COLO668 (cell line): ENCODE data around the gene EHD1.

Experiments used
- DNase-seq: peaks from one replicate; lab custom pipeline; 2025; ENCODE audit not compliant: unreplicated experiment; lab: John Stamatoyannopoulos, UW

The EHD1 gene

GRCh38 chr11:64910451-64911093, 32.2 kb upstream of the EHD1 start:
- DNase-seq, result no peak

- DNase-seq, result no peak
Measured at GRCh38 chr11:64909653-64910343, 31.4 kb upstream of the EHD1 start.

- DNase-seq, result no peak
Measured at GRCh38 chr11:64908766-64909165, 30.3 kb upstream of the EHD1 start.

DNA sequence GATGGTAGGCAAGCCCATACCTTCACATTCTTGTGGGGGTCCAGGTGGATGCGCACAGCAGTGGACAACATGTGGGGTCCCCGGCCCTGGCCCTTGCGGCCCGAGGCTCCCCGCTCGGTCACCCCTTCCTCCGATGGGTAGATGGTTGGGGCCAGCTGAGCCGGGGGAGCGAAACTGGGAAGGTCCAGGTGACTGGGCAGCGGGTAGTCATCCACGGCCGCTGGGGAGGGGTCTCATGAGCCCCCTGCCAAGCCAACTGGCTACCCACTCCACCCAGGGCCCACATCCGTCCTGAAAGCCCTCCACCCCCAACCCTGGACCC, 27.9 kb upstream of the EHD1 start:
- DNase-seq, result no peak

DNA sequence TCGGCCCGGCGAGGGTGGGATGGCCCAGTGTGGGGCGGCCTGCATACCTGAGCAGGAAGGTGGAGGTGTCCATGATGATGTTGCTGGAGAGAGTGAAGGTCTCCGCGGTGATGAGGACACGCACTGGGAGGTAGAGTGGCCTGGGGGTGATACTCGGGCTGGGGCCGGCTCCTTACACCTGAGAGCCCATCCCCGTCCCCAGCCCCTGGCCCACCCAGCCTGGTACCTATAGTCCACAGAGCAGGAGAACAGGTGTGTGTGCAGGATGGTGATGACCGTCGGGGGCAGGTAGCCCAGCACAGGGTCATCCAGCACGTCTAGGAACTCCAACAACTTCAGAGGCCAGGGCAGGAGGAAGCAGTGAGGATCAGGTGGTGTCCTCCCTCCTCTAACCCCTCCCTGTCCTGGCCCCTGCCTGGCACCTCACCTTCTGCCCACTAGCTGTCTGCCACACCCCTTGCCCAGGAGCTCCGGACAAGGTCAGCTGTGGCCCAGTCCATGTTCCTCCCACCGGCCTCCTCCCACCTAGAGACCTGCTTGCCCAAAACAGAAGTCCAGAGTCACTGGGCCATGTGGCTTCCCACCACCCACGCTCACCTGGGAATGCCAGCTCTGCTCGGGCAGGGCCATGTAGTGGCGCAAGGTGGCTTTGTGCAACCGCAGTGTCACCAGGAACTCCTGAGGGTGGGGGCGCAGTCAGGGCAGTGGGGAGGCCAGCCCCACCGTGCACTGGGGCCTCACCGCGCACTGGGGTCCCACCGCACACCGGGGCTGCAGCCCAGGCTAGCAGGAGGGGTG, 27.3 kb upstream of the EHD1 start:
- no peak for DNase-seq

GRCh38 chr11:64903291-64903833, 24.9 kb upstream of the EHD1 start:
- DNase-seq, result no peak

GRCh38 chr11:64902102-64902900, 23.9 kb upstream of the EHD1 start:
- no peak for DNase-seq

DNA sequence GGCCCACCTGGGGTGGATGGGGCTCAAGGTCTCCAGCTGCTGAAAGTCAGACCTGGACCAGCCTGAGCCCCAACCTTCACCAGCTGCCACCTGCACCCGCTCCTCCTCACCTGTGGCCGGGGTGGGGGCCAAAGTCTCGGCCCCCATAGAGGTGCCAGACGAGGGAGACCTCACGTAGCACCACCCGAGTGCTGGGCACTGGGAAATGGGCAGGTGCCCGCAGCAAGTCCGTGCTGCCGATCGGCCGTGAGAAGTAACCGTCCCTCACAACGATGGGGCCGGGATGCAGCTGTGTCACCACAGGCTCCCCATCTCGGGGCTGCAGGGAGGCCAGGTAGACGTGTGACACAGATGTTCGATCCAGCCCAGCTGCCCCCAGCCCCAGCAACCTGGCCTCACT, 22.4 kb upstream of the EHD1 start:
- DNase-seq, result no peak

- DNase-seq, result no peak
Measured at GRCh38 chr11:64900263-64900678, 21.9 kb upstream of the EHD1 start.

DNA sequence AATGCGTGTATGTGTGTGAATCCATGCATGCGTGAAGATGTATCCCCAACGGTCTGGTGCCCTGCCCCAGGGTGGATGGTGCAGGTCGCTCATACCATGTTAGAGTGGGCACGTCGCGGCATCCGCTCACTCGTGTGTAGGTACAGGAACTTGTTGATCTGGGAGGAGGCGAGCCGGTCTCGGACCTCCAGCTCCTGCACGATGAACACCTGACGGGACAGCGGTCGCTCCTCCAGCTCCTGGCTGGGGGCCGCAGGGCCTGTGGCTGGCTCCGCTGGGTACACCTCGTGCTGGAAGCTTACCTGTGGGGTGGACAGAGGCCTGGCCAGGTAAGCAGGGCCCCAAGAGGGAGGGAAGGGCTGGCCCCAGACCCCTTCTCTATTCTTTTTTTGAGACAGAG, 20.1 kb upstream of the EHD1 start:
- DNase-seq, result no peak

GRCh38 chr11:64898076-64898445, 19.6 kb upstream of the EHD1 start:
- DNase-seq, result no peak

GRCh38 chr11:64897381-64898075, 19.1 kb upstream of the EHD1 start:
- no peak for DNase-seq

GRCh38 chr11:64896448-64897022, 18.1 kb upstream of the EHD1 start:
- no peak for DNase-seq

DNA sequence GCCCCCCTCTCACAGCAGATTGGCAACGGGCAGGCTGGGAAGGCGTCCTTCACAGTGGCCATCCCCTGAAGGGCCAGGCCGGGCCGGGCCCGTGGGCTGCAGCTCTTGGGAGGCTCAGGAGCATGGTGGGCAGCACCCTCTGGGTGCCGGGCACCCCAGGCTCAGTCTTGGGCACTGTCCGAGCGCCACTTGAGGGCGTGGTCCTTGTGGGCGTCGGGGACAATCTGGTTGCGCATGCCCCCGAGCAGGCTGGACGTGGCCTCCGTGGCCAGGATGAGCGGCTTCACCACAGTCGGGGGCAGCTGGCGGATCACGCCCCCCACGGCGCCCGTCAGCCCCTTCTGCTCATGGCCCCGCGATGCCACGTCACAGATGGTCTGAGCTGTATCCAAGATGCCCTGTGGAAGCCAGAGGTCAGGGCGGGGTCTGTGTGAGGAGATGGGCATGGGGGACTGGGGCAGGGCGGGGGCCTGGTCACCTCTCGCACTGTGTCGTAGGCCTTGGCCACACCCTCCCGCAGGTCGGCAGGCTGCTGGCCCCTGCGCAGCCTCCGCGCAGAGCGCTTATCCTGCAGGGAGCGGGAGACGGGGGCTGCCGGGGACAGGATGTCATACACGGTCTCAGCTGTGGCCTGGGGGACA, 16.5 kb upstream of the EHD1 start:
- no peak for DNase-seq

DNA sequence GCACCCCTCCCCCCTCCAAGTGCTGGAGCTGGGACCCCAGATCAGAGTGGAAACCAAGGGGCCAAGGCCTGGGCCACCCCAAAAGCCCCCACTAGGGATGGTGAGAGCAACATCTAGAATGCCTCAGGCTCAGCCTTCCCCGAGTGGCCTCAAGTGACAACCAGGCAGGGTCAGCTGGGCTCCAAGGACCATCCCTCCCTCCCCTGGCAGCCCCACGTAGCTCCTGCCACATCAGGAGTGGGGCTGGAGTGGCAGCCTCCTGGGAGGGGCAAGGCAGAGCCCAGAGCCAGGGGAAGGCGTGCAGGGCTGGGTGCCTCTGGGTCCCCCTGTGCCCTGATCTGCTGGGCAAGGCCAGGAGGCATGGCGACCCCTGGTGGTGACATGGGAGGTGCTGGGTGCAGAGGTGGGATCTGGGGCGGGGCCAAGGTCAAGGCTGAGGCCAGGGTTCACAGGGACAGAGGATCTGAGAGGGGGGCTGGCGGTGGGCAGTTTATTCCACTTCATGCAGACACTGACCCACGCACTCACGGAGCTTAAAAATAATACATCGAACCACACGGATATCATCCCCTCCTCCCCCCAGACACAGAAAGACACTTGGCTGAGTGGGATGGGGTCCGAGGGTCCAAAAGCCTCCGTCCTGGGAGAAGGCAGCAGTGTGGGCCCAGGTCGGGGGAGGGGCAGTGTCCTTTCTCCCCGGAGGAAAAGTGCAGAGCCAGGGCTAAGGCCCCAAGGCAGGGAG, 15.8 kb upstream of the EHD1 start:
- DNase-seq, result peak; percentile 90

DNA sequence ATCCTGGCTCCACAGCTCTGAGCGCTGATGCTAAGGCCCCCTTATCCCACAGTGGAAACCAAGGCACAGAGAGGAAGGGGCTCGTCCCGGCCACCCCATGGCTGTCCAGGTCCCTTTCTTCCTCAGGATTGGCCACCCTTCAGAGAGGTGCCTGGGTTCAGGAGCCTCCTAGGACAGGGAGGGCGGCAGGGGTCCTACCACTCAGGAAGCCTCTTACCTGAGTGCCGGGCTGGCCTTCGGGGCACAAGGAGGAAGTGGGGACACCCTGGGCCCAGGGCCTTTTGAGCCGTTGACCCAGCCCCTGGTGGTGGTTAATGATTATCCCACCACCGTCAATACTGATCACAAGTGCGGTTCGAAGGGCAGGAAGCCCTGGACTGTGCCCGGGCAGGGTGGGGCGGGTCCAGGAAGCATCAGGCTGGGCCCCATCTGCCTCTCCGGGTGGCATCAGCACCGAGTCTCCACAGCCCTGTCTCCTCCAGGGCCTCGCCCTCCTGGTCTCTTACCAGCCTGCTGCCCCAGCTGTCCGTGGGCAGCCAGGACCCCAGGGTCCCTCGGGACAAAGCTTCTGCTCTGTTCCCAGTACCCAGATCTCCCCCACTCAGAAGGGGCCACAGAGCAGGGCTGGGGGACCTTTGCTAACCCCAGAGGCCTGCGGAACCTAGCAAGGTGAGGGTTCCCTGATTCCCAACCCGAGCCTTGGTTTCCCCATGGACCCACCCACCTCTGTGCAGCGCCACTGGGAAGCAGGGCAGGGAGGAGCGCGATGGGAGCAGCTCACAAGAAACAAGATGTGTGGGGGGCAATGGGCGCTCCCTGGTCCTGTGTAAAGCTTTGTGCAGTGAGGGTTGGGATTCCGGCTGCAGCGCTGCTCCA, 15.0 kb upstream of the EHD1 start:
- peak; percentile 91 for DNase-seq

GRCh38 chr11:64892838-64893193, 14.4 kb upstream of the EHD1 start:
- DNase-seq, result peak; percentile 34

GRCh38 chr11:64892411-64892831, 14.0 kb upstream of the EHD1 start:
- DNase-seq, result peak; percentile 55
